ENCODE data around the gene LAMTOR2.

The LAMTOR2 gene

GRCh38 chr1:156086256-156086662, 31.7 kb downstream of the LAMTOR2 start:
- Histone ChIP-seq H4K20me1 (ENCODE audit: low read depth, low read length) (no peaks in the 10 kb centered on the region), H2AFZ (ENCODE audit: low read depth, low read length, severe bottlenecking) (no peak overlapping the region), H3K9me2 (replicated peaks; ENCODE audit: insufficient read depth, low read length) (no peaks in the 10 kb centered on the region), H3K27me3 (ENCODE audit: low read length) (no peaks in the 10 kb centered on the region), H3K4me2 (ENCODE audit: low read depth, low read length, poor library complexity, severe bottlenecking) (no peak overlapping the region), H3K4me3 (ENCODE audit: insufficient read depth, low read length, poor library complexity, severe bottlenecking) (no peak overlapping the region), H3K79me2 (ENCODE audit: insufficient read depth, low read length) (no peaks in the 10 kb centered on the region), H3K27ac (ENCODE audit: low read depth, low read length) (no peak overlapping the region), H3K9ac (ENCODE audit: low read length) (no peak overlapping the region), H3K9me3 (ENCODE audit: insufficient read depth, low read length) (no peaks in the 10 kb centered on the region), H3K36me3 (ENCODE audit: low read length) (no peaks in the 10 kb centered on the region), H3F3A (ENCODE audit: insufficient read depth) (no peaks in the 10 kb centered on the region)
- TF ChIP-seq EZH2phosphoT487 (conservative IDR thresholded peaks at IDR 0.05; ENCODE audit: low read length), result no peak
- TF ChIP-seq CTCF (IDR thresholded peaks at IDR 0.05; ENCODE audit: insufficient read depth, low read length, poor library complexity, severe bottlenecking), result no peak

- no peaks in the 10 kb centered on the region for H3K27me3 ChIP-seq (ENCODE audit: low read length)
- no peaks in the 10 kb centered on the region for H3F3A ChIP-seq (ENCODE audit: insufficient read depth)
- H3K36me3 ChIP-seq (ENCODE audit: low read length), result no peaks in the 10 kb centered on the region
- H3K4me3 ChIP-seq (ENCODE audit: insufficient read depth, low read length, poor library complexity, severe bottlenecking), result no peak overlapping the region
- no peak overlapping the region for H3K27ac ChIP-seq (ENCODE audit: low read depth, low read length)
- H3K79me2 ChIP-seq (ENCODE audit: insufficient read depth, low read length), result no peaks in the 10 kb centered on the region
- H3K9me2 ChIP-seq (replicated peaks; ENCODE audit: insufficient read depth, low read length), result no peaks in the 10 kb centered on the region
- no peak overlapping the region for H2AFZ ChIP-seq (ENCODE audit: low read depth, low read length, severe bottlenecking)
- no peak overlapping the region for H3K9ac ChIP-seq (ENCODE audit: low read length)
- no peaks in the 10 kb centered on the region for H4K20me1 ChIP-seq (ENCODE audit: low read depth, low read length)
- H3K4me2 ChIP-seq (ENCODE audit: low read depth, low read length, poor library complexity, severe bottlenecking), result no peak overlapping the region
- TF ChIP-seq EZH2phosphoT487 (conservative IDR thresholded peaks at IDR 0.05; ENCODE audit: low read length) (no peak), CTCF (IDR thresholded peaks at IDR 0.05; ENCODE audit: insufficient read depth, low read length, poor library complexity, severe bottlenecking) (no peak)
- H3K9me3 ChIP-seq (ENCODE audit: insufficient read depth, low read length), result no peaks in the 10 kb centered on the region
These were observed 35.1 kb downstream of the LAMTOR2 start for GRCh38 chr1:156089704-156090103.

- Histone ChIP-seq H2AFZ (ENCODE audit: low read depth, low read length, severe bottlenecking) (no peak overlapping the region), H3K79me2 (ENCODE audit: insufficient read depth, low read length) (no peaks in the 10 kb centered on the region), H3K9me3 (ENCODE audit: insufficient read depth, low read length) (no peaks in the 10 kb centered on the region), H3K9ac (ENCODE audit: low read length) (no peak overlapping the region), H3K36me3 (ENCODE audit: low read length) (no peaks in the 10 kb centered on the region), H3F3A (ENCODE audit: insufficient read depth) (no peaks in the 10 kb centered on the region), H3K27ac (ENCODE audit: low read depth, low read length) (no peak overlapping the region), H3K27me3 (ENCODE audit: low read length) (no peaks in the 10 kb centered on the region), H3K4me3 (ENCODE audit: insufficient read depth, low read length, poor library complexity, severe bottlenecking) (no peak overlapping the region), H3K4me2 (ENCODE audit: low read depth, low read length, poor library complexity, severe bottlenecking) (no peak overlapping the region), H4K20me1 (ENCODE audit: low read depth, low read length) (no peaks in the 10 kb centered on the region), H3K9me2 (replicated peaks; ENCODE audit: insufficient read depth, low read length) (no peaks in the 10 kb centered on the region)
- TF ChIP-seq EZH2phosphoT487 (conservative IDR thresholded peaks at IDR 0.05; ENCODE audit: low read length) (no peak), CTCF (IDR thresholded peaks at IDR 0.05; ENCODE audit: insufficient read depth, low read length, poor library complexity, severe bottlenecking) (no peak)
These were observed 35.7 kb downstream of the LAMTOR2 start for GRCh38 chr1:156090138-156090839.

Data from SU-DHL-6 (cell line).